GM19324 (cell line): Measurements from ENCODE around the gene SHOC2.

Experiments
- ATAC-seq: cut with Tn5 transposase; IDR thresholded peaks from one replicate; pipeline ENCODE4 v1.9.1; 2021; ENCODE audit warnings: mild to moderate bottlenecking, moderate library complexity; ENCODE audit not compliant: unreplicated experiment, low FRiP score

The SHOC2 gene

GRCh38 chr10:110977662-110978061 is 58.3 kb downstream of the SHOC2 start:
- no peak for ATAC-seq

- ATAC-seq = no peak
Measured at GRCh38 chr10:110978204-110978603, 58.8 kb downstream of the SHOC2 start.

GRCh38 chr10:110979611-110980010 is 60.2 kb downstream of the SHOC2 start:
- ATAC-seq = no peak

GRCh38 chr10:110980807-110981206 is 61.4 kb downstream of the SHOC2 start:
- ATAC-seq = no peak

- no peak for ATAC-seq
Measured at GRCh38 chr10:110983466-110983865, 64.1 kb downstream of the SHOC2 start.

GRCh38 chr10:110985497-110986275 is 66.3 kb downstream of the SHOC2 start:
- no peak for ATAC-seq

- ATAC-seq = no peak
Measured at GRCh38 chr10:110989016-110989415, 69.6 kb downstream of the SHOC2 start.

GRCh38 chr10:110992006-110992800 is 72.8 kb downstream of the SHOC2 start:
- no peak for ATAC-seq

GRCh38 chr10:110993024-110993693 is 73.8 kb downstream of the SHOC2 start:
- ATAC-seq = no peak

- ATAC-seq = no peak
Measured at GRCh38 chr10:110994406-110995086, 75.1 kb downstream of the SHOC2 start.

- ATAC-seq = no peak
Measured at GRCh38 chr10:110995301-110995700, 75.9 kb downstream of the SHOC2 start.

- ATAC-seq = no peak
Measured at GRCh38 chr10:110996256-110996655, 76.9 kb downstream of the SHOC2 start.

- no peak for ATAC-seq
Measured at GRCh38 chr10:111004016-111004415, 84.6 kb downstream of the SHOC2 start.

GRCh38 chr10:111007486-111007885 is 88.1 kb downstream of the SHOC2 start:
- ATAC-seq = no peak

GRCh38 chr10:111015181-111015580 is 95.8 kb downstream of the SHOC2 start:
- ATAC-seq = no peak

GRCh38 chr10:111017098-111017497 is 97.7 kb downstream of the SHOC2 start:
- ATAC-seq = no peak

- no peak for ATAC-seq
Measured at GRCh38 chr10:111018021-111018420, 98.6 kb downstream of the SHOC2 start.

- no peak for ATAC-seq
Measured at GRCh38 chr10:111023060-111023459, 103.7 kb downstream of the SHOC2 start.

GRCh38 chr10:111030042-111030750 is 110.8 kb downstream of the SHOC2 start:
- no peak for ATAC-seq
